Motor neuron (in vitro differentiated cells): Measurements from ENCODE around the gene LRMDA. TPM values are rescaled to one million over a fixed set of nuclear protein-coding genes. Genes with fewer than 3 reads are reported as not detected.

ENCODE experiments used
- ATAC-seq, 8 experiments: fragments of 200-7000 bp; cut with Tn5 transposase; replicated peaks in 6 of 8; 2 replicates each; pipeline ENCODE4 v1.8.0; 2021; ENCODE audit warnings: mild to moderate bottlenecking in 8 of 8, moderate library complexity in 8 of 8
- H3K27ac ChIP-seq, 2 donors: fragments of 250-450 bp; sonication (Bioruptor Pico); 2 replicates each; pipeline ENCODE4 v1.9.0; 2021; ENCODE audit warnings: antibody characterized with exemption in 2 of 2, mild to moderate bottlenecking in 2 of 2, moderate library complexity in 1 of 2
- H3K4me1 ChIP-seq, 2 donors: fragments of 250-450 bp; sonication (Bioruptor Pico); replicated peaks in 1 of 2; 2 replicates each; pipeline ENCODE4 v1.6.1; 2021; ENCODE audit warnings: antibody characterized with exemption in 2 of 2, mild to moderate bottlenecking in 2 of 2, moderate library complexity in 1 of 2
- H3K4me3 ChIP-seq, 5 donors: fragments of 250-450 bp; sonication (Bioruptor Pico); 2 replicates each; pipeline ENCODE4 v1.9.0; 2021; ENCODE audit warnings: antibody characterized with exemption in 5 of 5, mild to moderate bottlenecking in 5 of 5, moderate library complexity in 4 of 5
- WGBS, 10 experiments: fragments of 450-650 bp; shearing (Covaris generic); methylation state at CpG; one replicate each; pipeline ENCODE4 v1.0.0; 2022; 5-methylcytosine and 5-hydroxymethylcytosine counted together
- in situ Hi-C, 9 experiments: fragments of 400-800 bp; cut with MboI; loops; one replicate each; pipeline ENCODE4 v1.15.0; 2021; ENCODE audit warnings: low sequenced_read_pairs in 9 of 9, low pct_unique_long_range_greater_than_20kb in 2 of 9; ENCODE audit not compliant: unreplicated experiment in 9 of 9
- total RNA-seq, 8 experiments: library from RNA; unstranded; fragments of 300-600 nt; gene quantifications; 2 replicates each; pipeline versions ENCODE4 v1.2.3 to v1.2.4, GENCODE V29; 2022

LRMDA gene
- total RNA-seq, 8 experiments from 2014 or later: 0.85 to 5.4 (median 2.2) TPM; not detected in 1

DNA sequence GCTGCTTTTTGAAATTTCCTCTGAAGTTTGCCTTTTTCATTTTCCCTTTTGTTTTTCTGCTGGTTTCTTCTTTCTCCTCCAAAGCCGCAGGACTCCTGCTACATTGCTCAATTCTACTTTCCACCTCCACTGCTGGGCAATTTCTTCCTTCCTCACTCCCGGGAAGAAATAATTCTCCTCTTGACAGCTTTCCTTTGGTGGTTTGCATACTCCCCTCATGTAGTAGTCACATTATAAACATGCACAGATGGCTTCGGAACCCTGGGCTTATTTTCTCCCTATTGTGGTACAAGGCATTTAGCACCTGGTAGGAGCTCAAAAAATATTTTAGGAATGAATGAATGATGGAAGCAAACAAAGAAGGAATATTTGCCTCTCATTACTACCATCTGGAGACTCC lies 977.2 kb downstream of the LRMDA start:
- Histone ChIP-seq H3K4me1 (peaks cover 0 to 6% of the 10 kb centered on the region in 2 donors), H3K27ac (no peak overlapping the region), H3K4me3 (no peak overlapping the region)
- WGBS, 10 experiments: 13 to 100% (median 73%) methylated on average over 1 to 3 of the region's 3 CpGs
- in situ Hi-C loops: no loop called here
- no peak for ATAC-seq

DNA sequence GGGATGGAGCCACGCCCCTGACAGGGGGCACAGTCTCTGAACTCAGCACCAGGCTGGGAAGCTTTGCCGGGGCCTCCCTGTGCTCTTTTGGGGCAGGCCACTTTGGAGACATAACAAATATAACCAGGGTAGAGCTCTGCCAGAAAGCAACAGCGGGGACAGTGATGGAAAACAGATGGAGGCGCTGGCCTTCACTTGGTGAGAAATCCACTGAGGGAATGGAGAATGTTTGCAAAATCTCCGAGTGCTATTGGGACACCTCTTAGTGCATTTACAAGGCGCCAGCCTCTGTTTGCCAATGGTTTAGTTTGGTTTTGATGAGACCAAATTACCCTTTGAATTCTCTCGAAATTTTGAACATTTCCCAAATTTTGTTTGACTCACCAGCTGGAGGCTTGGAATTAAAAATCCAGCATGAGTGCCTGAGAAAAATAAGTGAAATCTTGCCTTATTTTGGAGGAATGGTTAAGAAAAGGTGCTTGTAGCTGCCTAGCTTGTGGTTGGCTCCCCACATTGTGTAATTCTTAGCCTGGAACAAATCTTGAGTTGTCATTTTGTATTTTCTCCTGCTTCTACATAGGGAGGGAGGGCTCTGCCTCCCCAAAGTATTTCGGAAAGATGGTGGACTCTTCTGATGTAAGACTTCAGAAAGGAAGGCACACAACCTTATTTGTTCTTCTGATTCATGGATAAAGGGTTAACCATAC lies 980.5 kb downstream of the LRMDA start:
- Histone ChIP-seq H3K27ac (no peak overlapping the region), H3K4me1 (peaks cover 0 to 6% of the 10 kb centered on the region in 2 donors), H3K4me3 (no peak overlapping the region)
- in situ Hi-C loops: no loop called here
- ATAC-seq: peak in 1 of 8 experiments; percentile 29
- WGBS, 10 experiments: 0 to 100% (median 78%) methylated on average over 1 to 8 of the region's 8 CpGs; no CpG with 5 or more reads in 1 of the 10 experiments

DNA sequence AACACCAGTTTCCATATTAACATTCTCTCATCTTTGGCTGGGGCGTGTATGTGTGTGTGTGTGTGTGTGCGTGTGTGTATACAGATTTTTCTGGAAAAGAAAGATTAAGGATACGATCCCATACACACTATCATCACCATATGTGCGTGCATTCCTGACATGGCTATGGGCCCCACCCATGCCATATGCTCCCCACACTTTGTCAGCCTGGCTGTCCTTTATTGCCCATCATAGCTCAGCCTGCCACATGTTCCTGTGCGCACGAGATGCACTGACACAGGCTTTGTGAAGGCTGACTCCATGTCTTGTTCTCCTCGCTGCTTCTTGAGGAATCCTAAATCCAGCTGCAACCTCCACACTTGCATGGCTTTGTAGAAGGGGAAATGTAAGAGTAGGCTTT lies 984.1 kb downstream of the LRMDA start:
- Histone ChIP-seq H3K4me3 (no peak overlapping the region), H3K4me1 (no peaks in the 10 kb centered on the region), H3K27ac (no peak overlapping the region)
- in situ Hi-C loops: no loop called here
- WGBS, 10 experiments: 60 to 100% (median 80%) methylated on average over 1 to 4 of the region's 7 CpGs; no CpG with 5 or more reads in 3 of the 10 experiments
- peak in 2 of 8 experiments; percentile 65 to 85 for ATAC-seq

DNA sequence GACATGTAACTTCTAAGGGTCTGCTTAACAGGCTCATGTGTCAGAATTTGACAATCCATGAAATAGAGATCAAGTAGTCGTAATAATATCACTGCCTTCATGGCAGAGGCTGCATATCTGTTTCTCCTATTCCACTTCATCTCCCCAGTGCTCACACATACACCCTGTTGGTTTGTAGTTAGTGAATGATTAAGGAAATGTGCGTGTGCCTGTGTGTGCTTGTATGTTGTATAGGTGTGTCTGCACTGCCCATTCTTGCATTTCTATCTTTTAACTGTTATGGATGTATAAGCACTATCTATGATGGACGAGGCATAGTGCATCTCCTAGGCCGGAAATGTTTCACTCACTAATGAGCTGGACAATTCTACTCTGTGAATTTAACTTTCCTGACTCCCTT lies 985.2 kb downstream of the LRMDA start:
- ATAC-seq: no peak
- H3K27ac ChIP-seq: no peak overlapping the region
- H3K4me3 ChIP-seq: no peak overlapping the region
- H3K4me1 ChIP-seq: no peaks in the 10 kb centered on the region
- WGBS, 10 experiments: 59 to 100% (median 82%) methylated on average over 1 to 4 of the region's 4 CpGs; no CpG with 5 or more reads in 2 of the 10 experiments
- in situ Hi-C loops: no loop called here

DNA sequence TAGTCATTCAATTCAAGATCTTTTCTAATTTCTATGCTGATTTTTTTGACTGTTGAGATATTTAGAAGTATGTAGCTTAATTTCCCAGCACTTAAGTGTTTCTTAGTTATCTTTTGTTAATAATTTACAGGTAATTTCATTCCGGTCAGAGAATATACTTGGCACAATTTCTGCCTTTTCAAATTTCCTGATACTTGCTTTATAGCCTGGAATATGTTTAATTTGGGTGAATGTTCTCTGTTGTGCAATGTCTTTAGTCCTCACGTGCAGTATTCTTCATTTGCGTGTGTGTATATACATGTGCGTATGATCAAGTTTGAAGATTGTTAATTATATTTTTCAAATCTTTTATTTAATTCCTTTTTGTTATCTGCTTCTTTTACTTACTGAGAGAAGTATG lies 989.3 kb downstream of the LRMDA start:
- no peak for ATAC-seq
- Histone ChIP-seq H3K27ac (no peak overlapping the region), H3K4me1 (no peaks in the 10 kb centered on the region), H3K4me3 (no peak overlapping the region)
- in situ Hi-C loops: no loop called here
- 92 to 100% (median 98%) methylated on average over 1 to 4 of the region's 4 CpGs for WGBS, 10 experiments

DNA sequence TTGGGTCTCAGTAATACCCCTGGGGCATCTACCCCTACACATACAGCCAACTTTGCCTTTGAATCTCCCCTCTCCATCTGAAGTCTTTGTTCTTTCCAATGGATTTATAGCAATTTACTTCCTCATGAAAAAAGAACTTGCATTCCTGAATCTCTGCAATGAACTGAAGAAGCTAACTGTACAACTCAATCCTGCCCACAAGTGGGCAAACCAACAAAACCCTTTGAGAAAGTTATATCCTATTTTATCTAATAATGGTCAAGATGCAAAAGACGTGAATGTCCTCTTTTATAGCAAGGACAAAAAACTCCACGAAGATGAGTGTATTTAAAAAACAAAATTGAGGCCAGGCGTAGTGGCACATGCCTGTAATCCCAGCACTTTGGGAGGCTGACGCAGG lies 991.3 kb downstream of the LRMDA start:
- H3K4me3 ChIP-seq: no peak overlapping the region
- WGBS, 10 experiments: 54 to 92% (median 84%) methylated on average over 1 to 4 of the region's 4 CpGs; no CpG with 5 or more reads in 2 of the 10 experiments
- ATAC-seq: no peak
- H3K27ac ChIP-seq: no peak overlapping the region
- H3K4me1 ChIP-seq: no peaks in the 10 kb centered on the region
- in situ Hi-C loops: no loop called here

DNA sequence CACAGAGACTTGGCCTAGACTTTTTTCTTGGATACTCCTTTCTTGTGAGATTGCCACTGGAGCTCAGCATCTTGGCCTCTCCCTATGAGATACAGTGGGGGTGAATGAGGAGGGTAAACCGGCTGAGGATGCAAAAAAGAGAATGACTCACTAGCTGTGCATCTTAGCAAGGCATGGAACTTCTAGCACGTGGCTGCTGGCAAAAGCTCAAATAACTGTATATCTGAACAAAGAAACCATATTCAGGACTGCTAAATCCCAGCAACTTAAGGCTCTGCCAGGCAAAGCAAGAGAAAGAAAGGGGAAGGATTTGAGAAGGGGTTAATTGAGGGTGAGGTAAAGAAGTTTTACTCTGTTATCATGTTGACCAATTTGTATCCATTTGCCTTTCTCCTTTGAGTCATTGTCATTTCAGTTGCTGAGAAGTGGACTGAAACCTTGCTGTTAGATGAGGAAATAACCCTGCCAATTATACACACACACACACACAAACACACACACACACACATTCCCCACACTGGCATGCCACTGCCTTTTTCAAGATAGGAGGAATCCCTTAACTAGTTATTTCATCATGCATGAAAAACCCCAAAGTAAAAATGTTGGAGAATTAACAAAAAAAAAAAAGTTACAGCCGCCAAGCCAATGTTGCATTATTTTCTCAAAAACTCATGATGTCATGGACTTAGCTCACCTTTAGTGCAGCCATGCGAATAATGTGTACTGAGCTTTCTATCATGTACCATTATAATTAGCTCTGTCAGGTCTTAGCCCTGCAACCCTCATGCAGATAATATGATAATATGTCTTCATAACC lies 997.3 kb downstream of the LRMDA start:
- in situ Hi-C loops: no loop called here
- 14 to 100% (median 57%) methylated on average over 1 to 4 of the region's 4 CpGs; no CpG with 5 or more reads in 1 of the 10 experiments for WGBS, 10 experiments
- peaks cover 23 to 35% of the 10 kb centered on the region in 2 donors for H3K4me1 ChIP-seq
- peak overlapping the region in 1 of 2 donors; percentile 29 for H3K27ac ChIP-seq
- H3K4me3 ChIP-seq: no peak overlapping the region
- peak; percentile 58 to 88 (median 84) for ATAC-seq

DNA sequence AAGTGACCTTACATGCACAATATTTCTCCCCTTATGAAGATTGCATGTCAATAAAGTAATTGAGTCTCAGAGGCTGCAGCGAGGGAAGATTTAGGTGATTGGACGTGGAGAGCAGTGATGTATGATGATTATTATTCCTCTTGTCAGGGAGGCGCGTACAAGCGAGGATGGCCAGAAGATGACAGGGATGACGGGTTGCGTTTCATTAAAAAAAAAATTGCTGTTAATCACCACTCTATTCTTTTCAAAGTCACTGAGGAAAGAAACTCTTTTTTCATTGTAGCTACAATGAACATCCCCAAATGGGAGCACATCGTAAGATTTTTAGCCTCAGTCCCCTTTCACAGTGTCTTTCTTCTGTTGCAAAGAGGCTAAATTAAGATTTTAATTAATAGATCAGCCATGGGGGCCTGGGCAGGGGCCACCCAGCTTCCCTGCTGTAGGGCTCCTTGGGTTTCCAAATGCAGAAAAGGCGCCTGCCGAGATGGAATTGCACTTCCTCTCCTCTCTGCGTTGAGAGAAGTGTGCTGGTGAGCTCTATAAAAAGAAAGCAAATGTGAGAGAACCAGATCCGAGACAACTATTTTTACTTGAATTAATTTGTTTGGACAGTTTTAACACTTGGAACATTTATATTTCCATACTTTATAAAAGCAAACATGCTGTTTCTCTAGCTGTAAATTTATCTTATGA lies 998.1 kb downstream of the LRMDA start:
- Histone ChIP-seq H3K4me3 (no peak overlapping the region), H3K27ac (no peak overlapping the region), H3K4me1 (peaks cover 23 to 35% of the 10 kb centered on the region in 2 donors)
- 13 to 80% (median 41%) methylated on average over 3 to 10 of the region's 12 CpGs; no CpG with 5 or more reads in 1 of the 10 experiments for WGBS, 10 experiments
- peak in 5 of 8 experiments; percentile 18 to 90 (median 85) for ATAC-seq
- in situ Hi-C loops: no loop called here

DNA sequence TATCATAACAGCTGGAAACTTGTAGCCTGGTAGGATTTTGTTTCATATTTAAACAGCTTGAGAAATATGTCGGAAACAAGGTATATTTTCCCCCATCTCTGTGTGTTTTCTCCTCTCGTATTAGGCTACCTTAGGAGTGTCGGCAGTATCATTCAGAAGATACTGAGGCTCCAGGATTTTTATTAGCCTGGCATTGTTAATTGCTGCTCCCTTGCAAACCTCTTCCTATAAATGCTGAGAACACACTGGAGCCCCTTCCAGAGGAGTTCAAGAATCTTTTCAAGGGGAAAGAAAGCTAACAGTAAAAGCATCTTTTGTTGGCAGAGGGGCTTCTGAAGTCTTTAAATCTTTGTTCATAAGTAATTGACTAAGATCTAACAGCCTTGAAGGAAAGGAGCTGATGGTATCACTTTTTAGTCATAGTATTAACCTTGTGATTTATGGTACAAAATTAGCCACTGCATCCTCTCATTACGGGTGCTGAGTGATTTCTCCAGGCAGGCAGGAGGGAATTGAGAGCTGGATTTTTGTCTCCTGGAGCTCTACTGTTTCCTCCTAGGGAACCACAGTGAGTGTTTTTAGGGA lies 998.7 kb downstream of the LRMDA start:
- ATAC-seq: peak in 5 of 8 experiments; percentile 24 to 32 (median 30)
- Histone ChIP-seq H3K4me3 (no peak overlapping the region), H3K27ac (no peak overlapping the region)

DNA sequence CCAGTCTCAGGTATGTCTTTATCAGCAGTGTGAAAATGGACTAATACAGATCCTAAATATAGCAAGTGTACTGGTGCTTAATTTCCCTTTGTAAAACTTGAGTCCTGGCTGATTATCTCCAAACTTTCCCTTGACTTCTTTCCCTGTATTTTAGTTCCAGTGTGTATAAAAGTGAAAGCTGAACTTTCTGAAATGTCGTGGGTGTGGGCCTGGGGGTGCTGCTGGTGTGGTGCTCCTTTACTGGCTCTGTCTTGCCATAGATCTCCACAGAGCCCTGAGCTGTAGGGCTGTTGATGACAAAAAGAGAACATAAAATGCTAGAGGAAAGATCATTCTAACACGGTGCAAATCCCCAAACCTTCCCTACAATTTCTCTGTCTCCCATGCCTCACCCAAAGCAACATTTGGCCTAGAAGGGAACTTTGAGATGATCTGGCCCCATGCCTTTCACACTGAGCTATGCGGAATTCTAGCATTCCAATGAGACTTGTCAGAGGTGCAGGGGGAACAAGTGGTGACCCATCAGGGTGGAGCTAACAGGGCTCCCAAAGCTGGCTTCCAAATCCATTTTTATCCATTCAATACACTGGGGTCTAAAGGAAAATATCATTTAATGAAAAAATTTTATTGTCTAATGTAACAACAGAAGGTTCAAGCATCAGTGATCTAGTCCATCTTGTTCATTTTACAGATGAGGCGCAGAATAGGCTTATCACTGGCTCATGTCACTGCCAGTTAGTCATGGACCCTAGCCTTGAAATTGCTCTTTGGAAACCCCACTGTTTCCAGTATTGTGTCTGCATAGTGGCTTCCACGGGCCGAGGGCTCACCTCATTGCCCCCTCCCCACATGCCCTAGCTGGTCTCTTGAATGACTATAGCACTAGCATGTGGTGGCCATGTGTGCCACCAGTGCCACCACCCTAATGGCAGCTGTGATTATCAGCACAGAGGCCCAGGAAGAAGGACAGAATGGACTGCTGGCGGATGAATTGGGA lies 1000.9 kb downstream of the LRMDA start:
- WGBS, 10 experiments: 0 to 100% (median 80%) methylated on average over 1 to 5 of the region's 7 CpGs; no CpG with 5 or more reads in 2 of the 10 experiments
- in situ Hi-C loops: no loop called here
- ATAC-seq: peak in 3 of 8 experiments; percentile 56 to 76 (median 57)
- Histone ChIP-seq H3K4me3 (no peak overlapping the region), H3K27ac (no peak overlapping the region), H3K4me1 (peaks cover 28 to 35% of the 10 kb centered on the region in 2 donors)

More for the DNA sequence above, 998.7 kb downstream of the LRMDA start:
- H3K4me1 ChIP-seq: peaks cover 23 to 35% of the 10 kb centered on the region in 2 donors
- in situ Hi-C loops: no loop called here
- WGBS, 10 experiments: 7 to 90% (median 36%) methylated on average over 1 to 4 of the region's 4 CpGs; no CpG with 5 or more reads in 2 of the 10 experiments

DNA sequence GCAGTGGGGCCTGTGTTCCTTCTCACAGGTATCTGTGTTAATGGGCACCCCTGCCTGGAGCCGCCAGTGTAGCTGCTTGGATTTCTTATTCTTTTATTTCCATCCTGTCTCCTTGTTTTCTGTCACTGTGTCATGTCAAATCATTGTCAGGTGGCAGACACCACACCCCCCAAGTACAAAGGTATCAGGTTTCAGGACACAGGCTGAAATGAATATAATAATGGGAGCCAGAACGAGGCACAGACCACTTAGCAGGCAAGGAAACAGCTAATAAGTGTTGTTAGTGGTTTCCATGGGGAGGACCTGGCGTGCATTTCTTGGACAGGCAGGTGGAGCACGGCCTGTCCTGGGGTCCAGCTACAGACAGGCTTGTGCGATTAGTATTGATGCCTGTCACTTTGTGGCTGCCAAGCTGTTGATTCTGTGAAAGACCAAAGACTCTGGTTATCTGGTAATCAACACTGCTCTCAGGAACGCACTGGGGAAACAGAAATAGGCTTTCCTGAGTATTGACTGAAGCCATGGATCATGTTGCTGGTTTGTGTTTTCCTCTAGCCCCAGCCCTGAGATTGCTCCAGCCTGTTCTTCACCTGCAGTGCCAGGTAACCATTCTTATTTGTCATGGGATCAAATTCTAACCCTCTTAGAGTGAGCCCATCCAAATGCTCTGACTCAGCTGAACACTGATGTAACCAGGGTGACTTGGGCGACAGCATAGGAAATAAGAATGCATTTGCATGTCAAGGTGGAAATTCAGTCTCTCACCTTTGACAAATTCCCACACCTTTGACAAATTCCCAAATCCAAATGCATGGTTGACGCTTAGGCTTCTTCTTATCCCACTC lies 1002.0 kb downstream of the LRMDA start:
- Histone ChIP-seq H3K4me1 (peaks cover 26 to 33% of the 10 kb centered on the region in 2 donors), H3K4me3 (no peak overlapping the region), H3K27ac (no peak overlapping the region)
- WGBS, 10 experiments: 77 to 100% (median 92%) methylated on average over 1 to 8 of the region's 8 CpGs; no CpG with 5 or more reads in 1 of the 10 experiments
- in situ Hi-C loops: no loop called here
- ATAC-seq: peak in 1 of 8 experiments; percentile 31
